ENCODE results near the gene TGFB2.

TGFB2 gene

DNA sequence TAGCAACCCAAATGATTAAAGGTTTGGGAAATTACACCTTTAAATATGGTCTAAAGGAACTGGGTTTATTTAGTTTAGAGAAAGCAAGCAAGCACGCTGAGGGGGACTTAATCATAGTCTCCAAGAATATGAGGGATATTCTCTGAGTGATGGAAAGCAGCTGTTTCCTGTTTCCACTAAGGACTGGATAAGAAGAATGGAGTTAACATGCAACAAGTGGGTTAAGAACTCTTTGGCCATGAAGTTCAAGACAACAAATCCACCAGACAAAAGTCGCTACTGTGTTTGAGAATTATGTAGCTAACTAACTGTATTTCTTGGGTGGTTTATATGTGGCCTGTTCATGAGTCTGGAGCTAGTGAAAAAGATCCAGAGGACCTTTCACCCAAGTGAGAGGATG is 85.7 kb downstream of the TGFB2 start:
- DNase-seq: no peak

GRCh38 chr1:218431476-218431875 is 86.3 kb downstream of the TGFB2 start:
- no peak for DNase-seq

DNA sequence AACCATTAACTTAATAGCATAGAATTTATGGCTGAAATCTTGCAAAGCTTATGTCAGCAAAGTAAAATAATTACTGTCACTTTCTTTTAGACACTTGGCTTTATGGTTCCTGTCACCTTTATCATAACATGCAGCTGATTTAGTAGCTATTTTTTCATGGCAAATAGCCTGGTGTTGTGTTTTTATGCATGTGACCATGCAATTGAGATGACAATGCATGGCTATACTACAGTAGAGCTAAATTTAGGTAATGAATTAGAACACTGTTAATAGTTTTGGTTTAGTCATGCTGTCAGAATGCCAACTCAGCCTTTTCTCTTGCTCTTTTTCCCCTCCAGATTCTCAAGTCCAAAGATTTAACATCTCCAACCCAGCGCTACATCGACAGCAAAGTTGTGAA is 88.6 kb downstream of the TGFB2 start:
- DNase-seq: no peak

GRCh38 chr1:218435528-218435927 is 90.4 kb downstream of the TGFB2 start:
- no peak for DNase-seq

- DNase-seq: no peak
Observed at GRCh38 chr1:218436346-218436745, 91.2 kb downstream of the TGFB2 start.

GRCh38 chr1:218436997-218437396 is 91.9 kb downstream of the TGFB2 start:
- DNase-seq: no peak

- no peak for DNase-seq
Observed at GRCh38 chr1:218439541-218440295, 94.6 kb downstream of the TGFB2 start.

GRCh38 chr1:218443255-218443654 is 98.1 kb downstream of the TGFB2 start:
- no peak for DNase-seq

- DNase-seq: no peak
Observed at GRCh38 chr1:218444173-218444572, 99.0 kb downstream of the TGFB2 start.

DNA sequence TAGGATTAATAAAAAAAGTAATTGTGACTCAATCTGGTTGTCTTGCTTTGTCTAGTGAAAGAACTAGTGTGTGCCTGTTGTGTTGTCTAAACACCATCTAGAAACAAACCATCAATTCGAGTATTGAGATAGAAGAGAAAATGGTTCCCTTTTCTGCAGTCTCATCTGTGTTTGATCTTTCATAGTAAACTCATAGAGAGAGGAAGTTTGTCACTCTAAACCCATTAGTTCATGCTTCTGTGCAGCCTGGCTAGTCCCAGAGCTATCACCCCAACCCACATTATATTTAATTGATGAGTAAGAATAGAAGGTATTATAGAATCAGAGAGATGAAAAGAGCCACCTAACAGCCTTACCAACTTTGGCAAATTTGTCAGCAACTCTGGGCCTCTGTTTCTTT is 99.5 kb downstream of the TGFB2 start:
- DNase-seq: no peak

DNA sequence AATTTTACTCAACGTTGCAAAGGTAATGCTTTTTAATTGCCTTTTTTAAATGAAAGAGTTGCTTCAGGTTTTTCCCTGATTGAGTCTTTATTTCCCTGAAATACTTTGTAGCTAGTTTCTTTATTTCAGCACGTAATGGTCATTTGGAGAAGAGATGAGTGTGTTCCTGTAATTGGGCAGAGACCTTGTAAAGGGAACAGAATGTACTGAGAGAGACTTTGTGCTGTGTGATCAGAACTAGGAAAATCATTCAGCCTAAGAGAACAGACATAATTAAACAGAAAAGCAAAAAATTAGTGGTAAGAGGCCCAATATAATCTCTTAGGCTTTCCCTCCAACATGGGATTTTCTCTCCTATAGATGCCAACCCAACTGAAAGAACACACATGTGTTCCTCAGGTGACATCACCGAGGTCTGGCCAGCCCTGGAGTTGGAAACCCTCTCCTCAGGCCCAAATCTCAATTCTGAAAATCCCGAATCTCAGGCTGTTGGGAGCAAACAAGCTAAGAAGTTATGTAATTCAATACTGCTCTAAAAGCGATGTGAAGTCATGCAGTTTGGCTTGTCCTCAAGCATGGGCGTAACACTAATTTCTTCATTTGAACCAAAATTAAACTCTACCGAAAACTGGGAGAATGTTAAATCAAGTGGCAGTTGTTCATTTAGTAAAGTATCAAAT is 102.0 kb downstream of the TGFB2 start:
- no peak for DNase-seq

DNA sequence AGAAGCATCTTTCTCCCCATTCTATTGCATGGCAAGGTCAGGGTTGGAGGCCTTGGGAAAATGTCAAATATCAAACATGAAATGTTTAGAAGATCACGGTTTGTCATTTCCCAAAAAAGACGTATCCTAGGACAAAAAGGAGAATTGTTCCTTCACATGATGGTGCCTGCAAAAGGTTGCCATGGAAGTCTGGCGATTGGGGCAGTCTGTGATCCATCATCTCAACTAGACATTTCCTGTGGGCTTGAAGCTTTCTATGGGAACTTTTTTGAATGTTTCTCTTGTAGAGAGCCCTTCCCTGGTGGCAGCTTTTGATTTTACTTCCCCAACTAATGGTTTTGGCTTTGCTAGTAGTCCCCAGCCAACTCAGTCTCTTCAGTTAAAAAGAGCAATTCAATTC is 106.3 kb downstream of the TGFB2 start:
- no peak for DNase-seq

GRCh38 chr1:218454700-218455282 is 109.7 kb downstream of the TGFB2 start:
- no peak for DNase-seq

DNA sequence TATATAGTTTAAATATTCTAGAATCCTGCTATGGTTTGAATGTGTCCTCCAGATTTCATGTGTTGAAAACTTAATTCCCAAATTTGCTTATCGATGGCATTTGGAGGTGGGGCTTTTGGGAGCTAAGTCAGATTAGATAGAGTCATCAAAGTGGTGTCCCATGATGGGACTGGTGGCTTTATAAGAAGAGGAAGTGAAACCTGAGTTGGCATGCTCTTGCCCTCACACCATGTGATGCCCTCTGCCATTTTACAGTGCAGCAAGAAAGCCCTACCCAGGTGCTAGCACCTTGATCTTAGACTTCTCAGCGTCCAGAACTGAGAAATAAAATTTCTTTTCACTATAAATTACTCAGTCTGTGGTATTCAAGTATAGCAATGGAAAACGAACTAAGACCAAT is 111.3 kb downstream of the TGFB2 start:
- no peak for DNase-seq

GRCh38 chr1:218459450-218459849 is 114.3 kb downstream of the TGFB2 start:
- no peak for DNase-seq

GRCh38 chr1:218459878-218460711 is 115.0 kb downstream of the TGFB2 start:
- DNase-seq: no peak

GRCh38 chr1:218461351-218461750 is 116.2 kb downstream of the TGFB2 start:
- DNase-seq: no peak

- no peak for DNase-seq
Observed at GRCh38 chr1:218462116-218462515, 117.0 kb downstream of the TGFB2 start.

DNA sequence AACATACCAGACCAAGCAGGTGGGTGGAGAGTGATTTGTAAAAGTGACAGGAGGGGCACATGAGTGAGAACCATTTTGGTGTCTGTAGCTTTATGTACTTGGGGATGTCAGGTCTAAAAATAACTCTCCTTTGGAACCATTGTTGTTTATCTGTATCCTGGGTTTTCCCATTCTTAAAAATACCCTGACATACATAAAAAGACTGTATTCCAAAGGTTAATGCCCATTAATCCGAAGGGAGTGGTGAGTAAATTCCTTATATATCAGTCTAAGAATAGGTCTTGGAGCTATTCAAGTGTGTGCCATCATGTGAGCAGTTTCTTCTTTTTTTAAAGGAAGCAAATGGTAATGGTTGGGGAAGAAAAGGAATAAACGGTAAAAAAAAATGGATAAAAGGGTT is 117.5 kb downstream of the TGFB2 start:
- DNase-seq: no peak

GRCh38 chr1:218463194-218464156 is 118.3 kb downstream of the TGFB2 start:
- DNase-seq: no peak

GRCh38 chr1:218464871-218465270 is 119.7 kb downstream of the TGFB2 start:
- no peak for DNase-seq

DNA sequence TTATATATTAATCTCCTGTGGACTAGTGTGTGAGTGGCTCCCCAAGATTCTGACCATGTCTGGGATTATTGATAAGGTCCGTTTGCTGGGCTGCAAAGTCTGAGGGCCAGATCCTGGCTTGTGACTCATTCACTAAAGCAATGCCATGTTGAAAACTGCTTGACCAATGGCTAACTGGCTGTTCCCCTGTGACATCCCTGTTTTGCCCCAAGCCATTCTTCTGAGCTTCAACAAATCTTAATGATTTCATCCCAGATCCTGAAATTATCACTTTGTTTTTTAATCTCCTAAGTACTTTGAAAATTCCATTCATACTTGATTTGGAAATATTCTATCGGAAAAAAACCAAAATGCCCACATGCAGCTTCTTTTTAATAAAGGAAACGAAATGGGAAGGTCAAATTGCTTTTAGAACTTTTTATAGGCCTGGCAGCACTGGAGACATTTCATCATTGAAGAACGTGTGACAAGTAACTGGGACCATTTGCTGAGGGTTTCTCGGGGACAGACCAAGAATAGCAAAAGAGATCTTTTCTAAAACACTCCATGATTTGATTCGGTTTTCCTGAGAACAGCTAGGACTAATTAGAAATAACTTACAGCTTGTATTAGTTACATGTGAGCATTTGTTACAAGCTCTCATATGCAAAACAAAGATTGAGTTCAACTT is 121.3 kb downstream of the TGFB2 start:
- DNase-seq: no peak

Data from DMS79 treated with DMSO at 0.1 percent for 48 hours (cell line).